Muscle layer of colon (tissue), 2 donors: ENCODE data around the gene PPARA.
"Not testable (repeated sequence)": the region's sequence is repeated elsewhere in the genome, so short reads cannot be mapped to it uniquely, and the experiment has no call there.

Experiments
- H3K27ac ChIP-seq: one replicate; pipeline ENCODE4 v1.7.0; 2013; ENCODE audit warnings: low read depth, mild to moderate bottlenecking, low read length, moderate library complexity
- H3K27me3 ChIP-seq, 2 donors: one replicate each; pipeline ENCODE4 v1.7.0; 2013; ENCODE audit warnings: low read length in 2 of 2, mild to moderate bottlenecking in 2 of 2; ENCODE audit not compliant: insufficient read depth in 2 of 2, control insufficient read depth in 1 of 2
- H3K36me3 ChIP-seq: one replicate; pipeline ENCODE4 v1.7.0; 2013; ENCODE audit warnings: mild to moderate bottlenecking, low read length; ENCODE audit not compliant: insufficient read depth
- H3K4me1 ChIP-seq: one replicate; pipeline ENCODE4 v1.7.0; 2013; ENCODE audit warnings: mild to moderate bottlenecking, low read length; ENCODE audit not compliant: insufficient read depth
- H3K4me3 ChIP-seq, 2 donors: one replicate each; pipeline ENCODE4 v1.7.0; 2013; ENCODE audit warnings: low read length in 2 of 2, low read depth in 1 of 2, mild to moderate bottlenecking in 1 of 2, moderate library complexity in 1 of 2
- H3K9ac ChIP-seq: one replicate; pipeline ENCODE4 v1.7.0; 2013; ENCODE audit warnings: low read length
- H3K9me3 ChIP-seq: one replicate; pipeline ENCODE4 v1.7.0; 2013; ENCODE audit warnings: mild to moderate bottlenecking, low read length
- donor health status: abdominal sarcoma.
- donor health status: Adenocarcinoma of cecum.

PPARA gene

GRCh38 chr22:46132830-46133587, 17.3 kb upstream of the PPARA start:
- H3K4me1 ChIP-seq: no peaks in the 10 kb centered on the region
- H3K4me3 ChIP-seq: no peak overlapping the region
- no peaks in the 10 kb centered on the region for H3K9me3 ChIP-seq
- no peak overlapping the region for H3K27ac ChIP-seq
- no peaks in the 10 kb centered on the region for H3K27me3 ChIP-seq
- H3K9ac ChIP-seq: no peak overlapping the region
- H3K36me3 ChIP-seq: no peaks in the 10 kb centered on the region

GRCh38 chr22:46133588-46133855, 16.8 kb upstream of the PPARA start:
- no peak overlapping the region for H3K27ac ChIP-seq

GRCh38 chr22:46134111-46134705, 16.1 kb upstream of the PPARA start:
- H3K27ac ChIP-seq: no peak overlapping the region
- H3K9ac ChIP-seq: no peak overlapping the region
- no peaks in the 10 kb centered on the region for H3K9me3 ChIP-seq
- no peaks in the 10 kb centered on the region for H3K4me1 ChIP-seq
- H3K27me3 ChIP-seq: no peaks in the 10 kb centered on the region
- no peak overlapping the region for H3K4me3 ChIP-seq
- H3K36me3 ChIP-seq: no peaks in the 10 kb centered on the region

More at GRCh38 chr22:46133588-46133855, 16.8 kb upstream of the PPARA start:
- no peak overlapping the region for H3K4me3 ChIP-seq
- no peaks in the 10 kb centered on the region for H3K9me3 ChIP-seq
- no peaks in the 10 kb centered on the region for H3K36me3 ChIP-seq
- no peaks in the 10 kb centered on the region for H3K4me1 ChIP-seq
- no peaks in the 10 kb centered on the region for H3K27me3 ChIP-seq
- no peak overlapping the region for H3K9ac ChIP-seq

- H3K9ac ChIP-seq: no peak overlapping the region
- H3K4me3 ChIP-seq: no peak overlapping the region
- H3K27ac ChIP-seq: no peak overlapping the region
- H3K4me1 ChIP-seq: no peaks in the 10 kb centered on the region
- no peaks in the 10 kb centered on the region for H3K9me3 ChIP-seq
- no peaks in the 10 kb centered on the region for H3K27me3 ChIP-seq
- H3K36me3 ChIP-seq: no peaks in the 10 kb centered on the region
These were observed 14.5 kb upstream of the PPARA start for GRCh38 chr22:46135611-46136485.

GRCh38 chr22:46136486-46137217, 13.7 kb upstream of the PPARA start:
- Histone ChIP-seq H3K4me1 (no peaks in the 10 kb centered on the region), H3K9me3 (no peaks in the 10 kb centered on the region), H3K36me3 (no peaks in the 10 kb centered on the region), H3K27ac (no peak overlapping the region), H3K27me3 (no peaks in the 10 kb centered on the region), H3K9ac (no peak overlapping the region), H3K4me3 (no peak overlapping the region)

GRCh38 chr22:46137218-46137766, 13.0 kb upstream of the PPARA start:
- Histone ChIP-seq H3K4me1 (no peaks in the 10 kb centered on the region), H3K4me3 (no peak overlapping the region), H3K9me3 (no peaks in the 10 kb centered on the region), H3K27ac (no peak overlapping the region), H3K36me3 (no peaks in the 10 kb centered on the region), H3K9ac (no peak overlapping the region), H3K27me3 (no peaks in the 10 kb centered on the region)

GRCh38 chr22:46138058-46138797, 12.1 kb upstream of the PPARA start:
- H3K9ac ChIP-seq: no peak overlapping the region
- no peaks in the 10 kb centered on the region for H3K27me3 ChIP-seq
- no peak overlapping the region for H3K4me3 ChIP-seq
- H3K27ac ChIP-seq: no peak overlapping the region
- no peaks in the 10 kb centered on the region for H3K36me3 ChIP-seq
- no peaks in the 10 kb centered on the region for H3K9me3 ChIP-seq
- no peaks in the 10 kb centered on the region for H3K4me1 ChIP-seq

- H3K4me3 ChIP-seq, H3K36me3 ChIP-seq: not testable (repeated sequence)
These were observed 10.9 kb upstream of the PPARA start for GRCh38 chr22:46139417-46139816.

GRCh38 chr22:46139895-46140350, 10.4 kb upstream of the PPARA start:
- H3K27me3 ChIP-seq: no peaks in the 10 kb centered on the region
- H3K36me3 ChIP-seq: no peaks in the 10 kb centered on the region
- no peaks in the 10 kb centered on the region for H3K9me3 ChIP-seq
- H3K27ac ChIP-seq: no peak overlapping the region
- H3K9ac ChIP-seq: no peak overlapping the region
- no peak overlapping the region for H3K4me3 ChIP-seq
- H3K4me1 ChIP-seq: no peaks in the 10 kb centered on the region

More at GRCh38 chr22:46139417-46139816, 10.9 kb upstream of the PPARA start:
- H3K27me3 ChIP-seq, H3K4me1 ChIP-seq, H3K9ac ChIP-seq, H3K9me3 ChIP-seq, H3K27ac ChIP-seq: not testable (repeated sequence)

GRCh38 chr22:46140989-46141928, 9.1 kb upstream of the PPARA start:
- no peaks in the 10 kb centered on the region for H3K36me3 ChIP-seq
- H3K9ac ChIP-seq: no peak overlapping the region
- no peaks in the 10 kb centered on the region for H3K9me3 ChIP-seq
- H3K27me3 ChIP-seq: no peaks in the 10 kb centered on the region
- H3K4me1 ChIP-seq: no peaks in the 10 kb centered on the region
- H3K27ac ChIP-seq: no peak overlapping the region
- H3K4me3 ChIP-seq: no peak overlapping the region
